Pons (tissue), 1 donor: Measurements from ENCODE around the gene CACNA2D2.

Experiments
- DNase-seq: peaks from one replicate; pipeline ENCODE4 v3.0.0-alpha.2; 2016; ENCODE audit warnings: low spot score

CACNA2D2 gene

DNA sequence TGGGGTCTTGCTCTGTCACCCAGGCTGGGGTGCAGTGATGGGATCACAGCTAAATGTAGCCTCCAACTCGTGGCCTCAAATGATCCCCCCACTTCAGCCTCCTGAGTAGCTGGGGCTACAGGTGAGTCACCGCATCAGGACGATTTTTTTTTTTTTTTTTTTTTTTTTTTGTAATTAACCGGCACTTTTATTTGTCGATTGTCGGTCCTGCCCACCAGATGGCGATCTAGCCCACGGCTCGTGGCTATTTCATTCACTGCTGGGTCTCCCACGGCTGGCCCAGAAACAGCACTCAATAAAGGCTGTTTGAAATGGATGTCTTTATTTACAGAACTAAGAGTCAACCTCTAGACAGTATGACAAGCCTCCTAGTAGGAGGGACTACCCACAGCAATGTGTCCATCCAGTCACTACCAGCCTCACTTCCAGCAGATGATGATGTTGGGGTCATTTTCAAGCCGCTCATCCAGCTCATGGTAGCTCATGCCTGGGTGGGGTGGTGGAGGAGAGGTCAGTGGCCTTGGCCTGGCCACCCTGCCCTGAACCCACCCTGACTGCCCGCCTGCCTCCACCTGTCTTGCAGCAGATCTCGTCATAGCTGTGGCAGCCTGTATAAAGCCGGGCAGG, 156.1 kb downstream of the CACNA2D2 start:
- DNase-seq: peak; percentile 66

- DNase-seq: no peak
These were observed 157.7 kb downstream of the CACNA2D2 start, which contains the start of gene ZMYND10 for GRCh38 chr3:50345586-50346234. Gene ZMYND10 (minus strand): TSS chr3:50345732. CDS start chr3:50345579, 153 bp downstream.

DNA sequence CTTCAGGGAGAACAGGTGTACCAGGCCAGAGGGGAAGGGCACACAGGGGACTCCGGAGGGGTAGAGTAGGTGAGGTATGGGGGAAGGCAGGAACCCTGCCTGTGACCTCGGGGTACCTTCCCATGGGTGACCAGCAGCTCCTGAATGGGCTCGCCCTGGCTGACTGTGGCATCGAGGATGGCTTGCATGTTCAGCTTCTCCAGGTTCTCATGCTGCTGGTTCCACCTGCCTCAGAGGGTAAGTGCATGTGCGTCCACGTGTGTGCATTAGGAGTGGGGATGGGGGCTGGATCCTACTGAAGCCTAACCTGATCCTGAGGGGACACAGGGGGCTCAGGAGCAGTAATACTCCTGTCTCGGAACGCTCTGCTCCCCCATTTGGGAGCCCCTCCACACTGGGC, 158.4 kb downstream of the CACNA2D2 start:
- DNase-seq: no peak

GRCh38 chr3:50342813-50343633, 160.4 kb downstream of the CACNA2D2 start:
- no peak for DNase-seq

DNA sequence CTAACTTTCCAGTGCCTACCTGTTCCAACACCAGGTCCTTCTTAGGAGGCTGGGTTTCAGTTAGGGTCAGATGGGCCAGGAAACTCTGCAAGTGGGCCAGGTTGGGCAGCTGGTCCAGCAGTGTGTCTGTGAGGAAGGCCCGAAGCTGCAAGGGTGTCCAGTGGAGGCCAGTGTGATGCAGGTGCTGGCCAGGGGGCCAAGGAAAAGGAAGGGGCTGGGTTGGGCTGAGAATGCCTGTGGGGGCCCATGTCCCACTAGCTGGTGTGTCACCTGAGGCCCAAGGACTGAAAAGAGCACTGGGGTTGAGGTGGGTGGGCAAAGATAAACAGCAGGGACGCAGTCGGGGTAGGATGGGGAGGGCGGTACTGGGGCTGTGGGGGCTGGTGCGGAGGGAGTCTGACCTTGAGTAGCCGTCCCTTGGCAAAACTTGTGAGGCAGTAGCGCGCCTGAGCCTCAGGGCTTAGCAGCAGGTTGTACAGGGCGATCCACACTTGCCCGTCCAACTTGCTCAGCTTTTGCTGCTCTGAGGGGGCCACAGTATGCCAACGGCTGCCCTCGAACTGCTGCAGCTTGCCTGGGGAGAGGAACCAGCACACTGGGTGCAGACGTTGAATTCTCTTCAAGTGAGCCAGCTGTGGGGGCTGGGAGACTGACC, 161.3 kb downstream of the CACNA2D2 start:
- no peak for DNase-seq

DNA sequence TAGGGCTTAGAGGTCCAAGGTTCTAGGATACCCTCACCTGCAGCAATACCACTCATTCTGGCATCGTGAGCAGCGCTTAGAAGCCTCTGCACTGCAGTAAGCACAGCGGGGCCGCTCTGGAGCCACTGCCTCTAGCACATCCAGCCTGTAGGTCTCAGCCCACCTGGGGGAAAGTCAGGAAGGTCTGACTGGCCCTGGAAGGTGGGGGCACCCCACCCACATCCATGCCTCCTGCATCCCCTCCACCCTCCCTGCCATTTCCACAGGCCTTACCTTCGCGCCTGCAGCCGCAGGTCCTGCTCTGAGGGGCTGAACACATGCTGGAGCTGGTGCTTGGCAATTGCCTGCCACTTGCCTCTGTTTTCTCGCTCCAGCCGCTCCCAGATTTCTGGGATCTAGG, 161.9 kb downstream of the CACNA2D2 start:
- DNase-seq: no peak

DNA sequence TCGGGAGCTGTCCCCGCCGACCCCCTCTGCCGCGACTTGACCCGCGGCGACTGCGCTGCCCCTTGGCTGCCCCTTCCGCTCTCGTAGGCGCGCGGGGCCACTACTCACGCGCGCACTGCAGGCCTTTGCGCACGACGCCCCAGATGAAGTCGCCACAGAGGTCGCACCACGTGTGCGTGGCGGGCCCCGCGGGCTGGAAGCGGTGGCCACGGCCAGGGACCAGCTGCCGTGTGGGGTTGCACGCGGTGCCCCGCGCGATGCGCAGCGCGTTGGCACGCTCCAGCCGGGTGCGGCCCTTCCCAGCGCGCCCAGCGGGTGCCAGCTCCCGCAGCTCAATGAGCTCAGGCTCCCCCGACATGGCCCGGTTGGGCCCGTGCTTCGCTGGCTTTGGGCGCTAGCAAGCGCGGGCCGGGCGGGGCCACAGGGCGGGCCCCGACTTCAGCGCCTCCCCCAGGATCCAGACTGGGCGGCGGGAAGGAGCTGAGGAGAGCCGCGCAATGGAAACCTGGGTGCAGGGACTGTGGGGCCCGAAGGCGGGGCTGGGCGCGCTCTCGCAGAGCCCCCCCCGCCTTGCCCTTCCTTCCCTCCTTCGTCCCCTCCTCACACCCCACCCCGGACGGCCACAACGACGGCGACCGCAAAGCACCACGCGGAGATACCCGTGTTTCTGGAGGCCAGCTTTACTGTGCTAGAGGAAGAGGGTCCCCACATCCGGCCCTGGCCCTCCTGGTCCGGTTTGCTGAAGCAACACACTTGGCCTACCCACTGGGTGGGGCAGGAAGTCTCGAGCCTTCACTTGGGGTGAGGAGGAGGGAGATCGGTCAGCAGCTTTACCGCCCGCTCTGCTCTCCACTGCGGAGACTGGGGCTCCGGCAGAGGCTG, 162.7 kb downstream of the CACNA2D2 start, which contains the start of gene RASSF1:
Gene RASSF1 (minus strand): TSS at position 389 of the 882 bp plus-strand sequence. CDS start 31 bp downstream, at position 358.
- no peak for DNase-seq

GRCh38 chr3:50340147-50340447, 163.3 kb downstream of the CACNA2D2 start:
- no peak for DNase-seq

GRCh38 chr3:50339485-50340146, 163.8 kb downstream of the CACNA2D2 start:
- DNase-seq: no peak

GRCh38 chr3:50338965-50339364, 164.5 kb downstream of the CACNA2D2 start:
- peak; percentile 36 for DNase-seq

- DNase-seq: peak; percentile 97
These were observed 166.1 kb downstream of the CACNA2D2 start for GRCh38 chr3:50337175-50337861.

GRCh38 chr3:50336452-50337174, 166.8 kb downstream of the CACNA2D2 start:
- DNase-seq: peak; percentile 26

- DNase-seq: no peak
These were observed 168.9 kb downstream of the CACNA2D2 start for GRCh38 chr3:50334339-50335075.

DNA sequence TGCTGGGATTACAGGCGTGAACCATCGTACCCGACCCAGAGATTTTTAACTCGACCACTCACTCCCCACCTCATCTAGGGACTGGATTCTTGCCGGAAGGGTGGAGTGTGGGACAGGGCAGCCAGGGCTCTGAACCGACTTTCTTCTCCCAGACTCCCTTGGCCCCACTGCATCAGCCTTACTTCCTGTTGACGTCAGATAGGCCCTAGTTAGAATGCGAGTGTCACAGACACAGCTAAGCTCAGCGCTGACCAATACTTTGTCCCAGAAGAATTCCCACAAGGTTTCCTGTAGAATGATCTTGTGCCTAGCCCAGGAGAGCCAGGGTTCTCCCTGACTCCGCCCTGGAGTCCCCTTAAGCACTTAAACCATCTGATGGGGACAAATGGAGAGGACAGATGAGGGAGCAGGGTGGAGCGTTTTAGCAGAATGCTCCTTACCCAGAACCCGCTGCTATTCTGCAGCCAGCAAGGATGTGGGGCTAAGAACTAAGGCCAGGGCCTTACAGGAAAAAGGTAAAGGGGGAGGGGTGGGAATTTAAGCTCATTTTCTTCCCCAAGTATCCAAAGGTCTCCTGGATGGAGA, 169.6 kb downstream of the CACNA2D2 start:
- no peak for DNase-seq

- no peak for DNase-seq
These were observed 172.0 kb downstream of the CACNA2D2 start for GRCh38 chr3:50331364-50331907.

DNA sequence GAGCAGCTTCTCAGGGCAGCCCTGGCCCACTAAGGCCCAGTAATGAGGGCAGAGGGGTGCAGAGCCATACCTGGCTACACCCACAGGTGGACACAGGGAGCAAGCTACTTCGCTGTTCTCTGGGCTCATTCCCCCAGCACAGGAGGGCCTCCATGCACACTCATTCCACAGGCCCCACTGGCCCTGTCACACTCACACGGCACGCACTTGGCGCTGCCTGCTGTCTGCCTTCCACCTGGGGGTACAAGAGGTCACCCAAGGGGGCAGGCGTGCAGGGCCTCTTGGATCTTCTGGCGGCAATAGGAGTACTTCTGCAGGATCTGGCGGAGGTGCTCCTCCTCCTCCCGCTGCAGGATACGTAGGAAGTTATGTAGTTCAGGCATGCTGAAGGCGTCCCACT, 173.1 kb downstream of the CACNA2D2 start:
- no peak for DNase-seq

GRCh38 chr3:50327943-50328691, 175.3 kb downstream of the CACNA2D2 start, which contains the start of gene TUSC2:
Gene TUSC2 (minus strand): TSS chr3:50328223. CDS start chr3:50328099, 124 bp downstream.
- DNase-seq: peak; percentile 98
